ENCODE measurements around the gene BST1.

- no peak for TF ChIP-seq EZH2 (IDR thresholded peaks at IDR 0.05; ENCODE audit: low read length, missing control alignments)
- no peak for TF ChIP-seq CTCF (conservative IDR thresholded peaks at IDR 0.05 in 1 of 2, IDR thresholded peaks at IDR 0.05 in 1 of 2; ENCODE audit: low read depth in 1 of 2, low read length in 2 of 2)
Observed at GRCh38 chr4:15718959-15719358, 16.1 kb downstream of the BST1 start.
